GM12865 (cell line): Measurements from ENCODE around the gene KIAA0930.

Experiments
- DNase-seq: peaks from one replicate; pipeline ENCODE4 v3.0.0; 2010; ENCODE audit warnings: low read depth
- H3K4me3 ChIP-seq: 2 replicates; pipeline ENCODE4 v1.5.1; 2011; ENCODE audit warnings: mild to moderate bottlenecking, low read depth, low read length, control low read depth
- CTCF ChIP-seq: IDR thresholded peaks from 2 replicates; pipeline ENCODE4 v1.5.1; 2011; ENCODE audit warnings: low read length, control low read depth, low read depth, inconsistent platforms; ENCODE audit not compliant: insufficient read depth; ENCODE audit errors: missing control alignments

Gene KIAA0930

GRCh38 chr22:45268958-45269844 is 28.5 kb upstream of the KIAA0930 start:
- DNase-seq, result peak; percentile 88
- peak; percentile 78 for TF ChIP-seq CTCF
- H3K4me3 ChIP-seq, result peak overlapping the region; percentile 52

GRCh38 chr22:45268167-45268957 is 27.7 kb upstream of the KIAA0930 start:
- TF ChIP-seq CTCF, result no peak
- peak overlapping the region; percentile 51 for H3K4me3 ChIP-seq
- DNase-seq, result no peak

DNA sequence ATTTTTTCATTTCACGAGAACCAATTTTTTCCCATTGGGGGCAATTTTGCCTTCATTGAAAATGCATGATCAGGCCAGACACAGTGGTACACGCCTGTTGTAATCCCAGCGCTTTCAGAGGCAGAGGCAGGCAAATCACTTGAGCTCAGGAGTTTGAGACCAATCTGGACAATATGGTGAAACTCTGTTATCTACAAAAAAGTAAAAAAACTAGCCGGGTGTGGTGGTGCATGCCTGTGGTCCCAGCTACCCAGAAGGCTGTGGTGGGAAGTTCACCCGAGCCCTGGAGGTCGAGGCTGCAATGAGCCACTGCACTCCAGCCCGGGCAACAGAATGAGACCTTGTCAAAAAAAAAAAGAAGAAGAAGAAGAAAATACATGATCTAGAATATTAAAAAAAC is 24.8 kb upstream of the KIAA0930 start:
- DNase-seq, result no peak
- TF ChIP-seq CTCF, result no peak
- no peak overlapping the region for H3K4me3 ChIP-seq

GRCh38 chr22:45263463-45264269 is 23.0 kb upstream of the KIAA0930 start:
- TF ChIP-seq CTCF, result peak; percentile 76
- peak; percentile 93 for DNase-seq
- H3K4me3 ChIP-seq, result no peak overlapping the region; the same call in 1 of the 2 replicates

DNA sequence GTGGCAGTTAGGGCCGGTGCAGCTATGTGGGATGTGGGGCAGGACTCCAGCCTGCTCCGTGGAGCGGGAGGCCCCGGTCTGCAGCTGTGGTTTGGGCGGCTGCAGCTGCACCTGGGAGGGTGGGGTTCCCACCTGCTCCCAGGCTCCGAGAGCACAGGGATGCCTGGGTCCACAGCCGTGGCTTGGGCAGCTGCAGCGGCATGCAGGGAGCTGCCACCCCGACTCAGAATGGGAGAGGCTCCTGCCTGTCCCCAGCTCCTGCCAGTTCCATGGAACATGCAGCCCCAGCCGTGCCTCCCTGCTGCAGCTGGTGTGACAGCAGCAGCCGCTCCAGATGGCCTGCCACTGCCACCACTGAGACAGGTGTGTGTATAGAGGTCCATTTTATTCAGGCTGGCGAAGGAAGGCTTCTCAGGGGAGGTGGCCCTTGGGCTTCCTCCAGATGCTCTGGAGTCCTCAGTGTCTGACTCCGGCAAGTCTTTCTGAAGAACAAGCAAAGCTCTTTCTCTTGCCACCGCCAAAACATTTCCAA is 22.3 kb upstream of the KIAA0930 start:
- no peak for TF ChIP-seq CTCF
- no peak for DNase-seq
- H3K4me3 ChIP-seq, result peak overlapping the region; percentile 8

GRCh38 chr22:45262195-45262930 is 21.7 kb upstream of the KIAA0930 start:
- peak overlapping the region; percentile 8; the same call in 1 of the 2 replicates for H3K4me3 ChIP-seq
- TF ChIP-seq CTCF, result no peak
- DNase-seq, result no peak
